OCI-LY1 (cell line): ENCODE data around the gene BBS1.
"Not testable (repeated sequence)": the region's sequence is repeated elsewhere in the genome, so short reads cannot be mapped to it uniquely, and the experiment has no call there.

Source experiments
- H2AFZ ChIP-seq: fragments of 200-600 bp; sonication (generic), shearing (Covaris generic); 2 replicates; pipeline ENCODE4 v1.6.0; 2014; ENCODE audit warnings: antibody characterized with exemption, mild to moderate bottlenecking, low read length
- H3F3A ChIP-seq: fragments of 200-600 bp; sonication (generic), shearing (Covaris generic); 2 replicates; pipeline ENCODE4 v1.6.0; 2014; ENCODE audit warnings: mild to moderate bottlenecking, antibody characterized with exemption, low read length, moderate library complexity; ENCODE audit not compliant: insufficient read depth
- H3K27ac ChIP-seq: fragments of 200-600 bp; sonication (generic); 2 replicates; pipeline ENCODE4 v1.5.1; 2014; ENCODE audit warnings: low read length, mixed run types, mild to moderate bottlenecking, low read depth; ENCODE audit not compliant: poor library complexity, severe bottlenecking
- H3K27me3 ChIP-seq: fragments of 200-600 bp; sonication (generic); 2 replicates; pipeline ENCODE4 v1.6.0; 2014; ENCODE audit warnings: antibody characterized with exemption, mild to moderate bottlenecking, low read length, moderate library complexity; ENCODE audit not compliant: insufficient read depth
- H3K36me3 ChIP-seq: fragments of 200-600 bp; sonication (generic); 2 replicates; pipeline ENCODE4 v1.6.1; 2014; ENCODE audit warnings: mild to moderate bottlenecking, antibody characterized with exemption, low read length, moderate library complexity, mixed read lengths; ENCODE audit not compliant: insufficient read depth
- H3K4me1 ChIP-seq: fragments of 200-600 bp; sonication (generic); 2 replicates; pipeline ENCODE4 v1.5.1; 2014; ENCODE audit warnings: mild to moderate bottlenecking, low read length, moderate library complexity; ENCODE audit not compliant: insufficient read depth, severe bottlenecking
- H3K4me2 ChIP-seq: fragments of 200-600 bp; sonication (generic), shearing (Covaris generic); 2 replicates; pipeline ENCODE4 v1.6.1; 2014; ENCODE audit warnings: low read length
- H3K4me3 ChIP-seq: fragments of 200-600 bp; sonication (generic); 2 replicates; pipeline ENCODE4 v1.5.1; 2014; ENCODE audit warnings: low read length, low read depth, mild to moderate bottlenecking, mixed read lengths; ENCODE audit not compliant: poor library complexity, severe bottlenecking
- H3K79me2 ChIP-seq: fragments of 200-600 bp; shearing (Covaris generic); 2 replicates; pipeline ENCODE4 v1.6.1; 2016; ENCODE audit warnings: mixed run types, low read length, mixed read lengths; ENCODE audit not compliant: insufficient read depth
- H3K9ac ChIP-seq: fragments of 200-600 bp; sonication (generic), shearing (Covaris generic); 2 replicates; pipeline ENCODE4 v1.6.1; 2014; ENCODE audit warnings: mild to moderate bottlenecking, low read length, mixed read lengths
- H3K9me2 ChIP-seq: fragments of 200-600 bp; sonication (generic), shearing (Covaris generic); 2 replicates; pipeline ENCODE4 v1.6.1; 2014; ENCODE audit warnings: low read depth, mild to moderate bottlenecking, low read length, mixed read lengths
- H3K9me3 ChIP-seq: fragments of 200-600 bp; shearing (Covaris generic); 2 replicates; pipeline ENCODE4 v1.6.1; 2014; ENCODE audit warnings: low read length, mixed read lengths
- H4K20me1 ChIP-seq: fragments of 200-600 bp; sonication (generic), shearing (Covaris generic); 2 replicates; pipeline ENCODE4 v1.6.0; 2016; ENCODE audit warnings: mild to moderate bottlenecking, low read length; ENCODE audit not compliant: insufficient read depth
- CTCF ChIP-seq: fragments of 200-600 bp; sonication (generic), shearing (Covaris generic); IDR thresholded peaks from 2 replicates; pipeline ENCODE4 v1.5.1; 2017; ENCODE audit warnings: mild to moderate bottlenecking, antibody characterized with exemption, low read length, moderate library complexity, mixed read lengths
- EZH2 ChIP-seq: fragments of 200-600 bp; sonication (generic), shearing (Covaris generic); IDR thresholded peaks from 2 replicates; pipeline ENCODE4 v1.8.0; 2017; ENCODE audit warnings: borderline replicate concordance, mixed run types, mild to moderate bottlenecking, antibody characterized with exemption, low read length, moderate library complexity, mixed read lengths

Gene BBS1

GRCh38 chr11:66541892-66542291, 31.5 kb downstream of the BBS1 start:
- Histone ChIP-seq H3F3A (no peaks in the 10 kb centered on the region), H3K36me3 (peaks cover 11% of the 10 kb centered on the region; the same call in 1 of the 2 replicates), H2AFZ (no peak overlapping the region), H3K27ac (no peak overlapping the region), H3K27me3 (no peaks in the 10 kb centered on the region), H3K9ac (no peak overlapping the region), H3K4me3 (no peak overlapping the region), H3K4me1 (peaks cover 31% of the 10 kb centered on the region), H3K4me2 (no peak overlapping the region), H4K20me1 (no peaks in the 10 kb centered on the region), H3K79me2 (no peaks in the 10 kb centered on the region), H3K9me3 (no peaks in the 10 kb centered on the region), H3K9me2 (no peaks in the 10 kb centered on the region)
- TF ChIP-seq CTCF (no peak), EZH2 (no peak)

GRCh38 chr11:66542362-66542761, 31.9 kb downstream of the BBS1 start:
- Histone ChIP-seq H3K27me3 (0 out of 2 replicates have a peak, but pooled peaks cover 2% of the 10 kb centered on the region), H4K20me1 (no peaks in the 10 kb centered on the region), H3K79me2 (no peaks in the 10 kb centered on the region), H3K9me3 (no peaks in the 10 kb centered on the region), H3K9ac (no peak overlapping the region), H3K9me2 (no peaks in the 10 kb centered on the region), H3K27ac (no peak overlapping the region), H3K4me1 (peaks cover 33% of the 10 kb centered on the region), H3F3A (no peaks in the 10 kb centered on the region), H3K36me3 (peaks cover 7% of the 10 kb centered on the region; the same call in 1 of the 2 replicates), H3K4me3 (no peak overlapping the region), H2AFZ (no peak overlapping the region), H3K4me2 (no peak overlapping the region)
- no peak for TF ChIP-seq CTCF
- TF ChIP-seq EZH2 = no peak

- Histone ChIP-seq H2AFZ (no peak overlapping the region; the same call in 1 of the 2 replicates), H3K9ac (peak overlapping the region; percentile 79), H3K27ac (peak overlapping the region; percentile 75), H3K79me2 (no peaks in the 10 kb centered on the region), H3K4me2 (peak overlapping the region; percentile 91), H3K9me3 (no peaks in the 10 kb centered on the region), H3K4me3 (peak overlapping the region; percentile 44), H3F3A (no peaks in the 10 kb centered on the region), H3K4me1 (peaks cover 33% of the 10 kb centered on the region), H3K27me3 (0 out of 2 replicates have a peak, but pooled peaks cover 3% of the 10 kb centered on the region), H3K9me2 (no peaks in the 10 kb centered on the region), H4K20me1 (no peaks in the 10 kb centered on the region), H3K36me3 (peaks cover 7% of the 10 kb centered on the region; the same call in 1 of the 2 replicates)
- TF ChIP-seq EZH2 (no peak), CTCF (peak; percentile 82)
These were observed 33.0 kb downstream of the BBS1 start for GRCh38 chr11:66543263-66544107.

GRCh38 chr11:66544952-66545351, 34.5 kb downstream of the BBS1 start:
- H3K9me3 ChIP-seq, H3K9me2 ChIP-seq, H3K27me3 ChIP-seq, H3F3A ChIP-seq, H3K79me2 ChIP-seq, H3K36me3 ChIP-seq, H4K20me1 ChIP-seq, H2AFZ ChIP-seq: not testable (repeated sequence)
- Histone ChIP-seq H3K9ac (peak overlapping the region; percentile 79), H3K27ac (peak overlapping the region; percentile 75), H3K4me1 (peaks cover 33% of the 10 kb centered on the region), H3K4me3 (peak overlapping the region; percentile 89), H3K4me2 (peak overlapping the region; percentile 91)
